Activated B cell treated with CpG ODN at 0.5 μM for 24 hours (primary cell): ENCODE results near the gene DIAPH3. TPM values are rescaled to one million over a fixed set of nuclear protein-coding genes. Genes with fewer than 3 reads are reported as not detected.
A peak's percentile ranks its signal among the peaks of the same experiment; 100 is the strongest.
"Not testable (repeated sequence)": the region's sequence is repeated elsewhere in the genome, so short reads cannot be mapped to it uniquely, and the experiment has no call there.

Experiments
- ATAC-seq: fragments of 200-7000 bp; cut with Tn5 transposase; one replicate; pipeline ENCODE4 v1.10.0; 2021; ENCODE audit warnings: low read depth, mild to moderate bottlenecking, moderate library complexity
- CTCF ChIA-PET: fragments of 350-600 bp; sonication (Branson Sonifier 250); formaldehyde crosslinking; loops from one replicate; lab custom pipeline; 2021; ENCODE audit warnings: antibody characterized with exemption; lab: Charles Lee
- POLR2A ChIA-PET: fragments of 350-600 bp; sonication (Branson Sonifier 250); formaldehyde crosslinking; loops from one replicate; lab custom pipeline; 2021; ENCODE audit warnings: antibody characterized with exemption; lab: Charles Lee
- DNase-seq: peaks from one replicate; pipeline ENCODE4 v3.0.0; 2022
- H3K27ac Mint-ChIP-seq: one replicate; pipeline ENCODE4 v1.8.0; 2020; ENCODE audit warnings: mixed read lengths
- H3K27me3 Mint-ChIP-seq: one replicate; pipeline ENCODE4 v1.8.0; 2021; ENCODE audit warnings: mixed read lengths
- H3K36me3 Mint-ChIP-seq: one replicate; pipeline ENCODE4 v1.8.0; 2021; ENCODE audit warnings: low read depth, mixed read lengths
- H3K4me1 Mint-ChIP-seq: one replicate; pipeline ENCODE4 v1.8.0; 2021; ENCODE audit warnings: mixed read lengths
- H3K4me3 Mint-ChIP-seq: one replicate; pipeline ENCODE4 v1.8.0; 2020; ENCODE audit warnings: mild to moderate bottlenecking, mixed read lengths
- H3K9me3 Mint-ChIP-seq: one replicate; pipeline ENCODE4 v1.8.0; 2020; ENCODE audit warnings: mixed read lengths
- CTCF ChIP-seq: fragments of 200-600 bp; IDR thresholded peaks from one replicate; pipeline ENCODE4 v1.8.0; 2022; ENCODE audit warnings: antibody characterized with exemption, mild to moderate bottlenecking
- intact Hi-C: fragments of 100-400 bp; cut with micrococcal nuclease; formaldehyde crosslinking; loops from one replicate; pipeline ENCODE4 v1.15.1; 2024
- total RNA-seq: library from RNA; stranded (reverse); gene quantifications from 2 replicates; pipeline ENCODE4 v1.2.3, GENCODE V29; 2022

Gene DIAPH3, protein sequence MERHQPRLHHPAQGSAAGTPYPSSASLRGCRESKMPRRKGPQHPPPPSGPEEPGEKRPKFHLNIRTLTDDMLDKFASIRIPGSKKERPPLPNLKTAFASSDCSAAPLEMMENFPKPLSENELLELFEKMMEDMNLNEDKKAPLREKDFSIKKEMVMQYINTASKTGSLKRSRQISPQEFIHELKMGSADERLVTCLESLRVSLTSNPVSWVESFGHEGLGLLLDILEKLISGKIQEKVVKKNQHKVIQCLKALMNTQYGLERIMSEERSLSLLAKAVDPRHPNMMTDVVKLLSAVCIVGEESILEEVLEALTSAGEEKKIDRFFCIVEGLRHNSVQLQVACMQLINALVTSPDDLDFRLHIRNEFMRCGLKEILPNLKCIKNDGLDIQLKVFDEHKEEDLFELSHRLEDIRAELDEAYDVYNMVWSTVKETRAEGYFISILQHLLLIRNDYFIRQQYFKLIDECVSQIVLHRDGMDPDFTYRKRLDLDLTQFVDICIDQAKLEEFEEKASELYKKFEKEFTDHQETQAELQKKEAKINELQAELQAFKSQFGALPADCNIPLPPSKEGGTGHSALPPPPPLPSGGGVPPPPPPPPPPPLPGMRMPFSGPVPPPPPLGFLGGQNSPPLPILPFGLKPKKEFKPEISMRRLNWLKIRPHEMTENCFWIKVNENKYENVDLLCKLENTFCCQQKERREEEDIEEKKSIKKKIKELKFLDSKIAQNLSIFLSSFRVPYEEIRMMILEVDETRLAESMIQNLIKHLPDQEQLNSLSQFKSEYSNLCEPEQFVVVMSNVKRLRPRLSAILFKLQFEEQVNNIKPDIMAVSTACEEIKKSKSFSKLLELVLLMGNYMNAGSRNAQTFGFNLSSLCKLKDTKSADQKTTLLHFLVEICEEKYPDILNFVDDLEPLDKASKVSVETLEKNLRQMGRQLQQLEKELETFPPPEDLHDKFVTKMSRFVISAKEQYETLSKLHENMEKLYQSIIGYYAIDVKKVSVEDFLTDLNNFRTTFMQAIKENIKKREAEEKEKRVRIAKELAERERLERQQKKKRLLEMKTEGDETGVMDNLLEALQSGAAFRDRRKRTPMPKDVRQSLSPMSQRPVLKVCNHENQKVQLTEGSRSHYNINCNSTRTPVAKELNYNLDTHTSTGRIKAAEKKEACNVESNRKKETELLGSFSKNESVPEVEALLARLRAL
- total RNA-seq, result 0.38 and 0.66 TPM in 2 replicates

- ChIA-PET POLR2A (no interaction called here), CTCF (no interaction called here)
- ATAC-seq (peak; percentile 100), DNase-seq (peak; percentile 90)
- Mint-ChIP-seq H3K27me3 (no peaks in the 10 kb centered on the region), H3K4me3 (peak within 1 kb of the TSS; percentile 94), H3K4me1 (peaks cover 25% of the 10 kb centered on the region), H3K9me3 (no peaks in the 10 kb centered on the region), H3K36me3 (peaks cover 6% of the 10 kb centered on the region), H3K27ac (peak within 1 kb of the TSS; percentile 87)
- intact Hi-C loops, result loop anchor here (1.0 to 10.0 kb wide), 3 partner anchors 104 to 429 kb away; no protein-coding TSS in a partner anchor
- no peak for TF ChIP-seq CTCF
These were observed at the start of gene DIAPH3 for GRCh38 chr13:60163478-60164233. DIAPH3 (minus strand) TSS chr13:60163928; CDS start chr13:60163766, 162 bp downstream.

DNA sequence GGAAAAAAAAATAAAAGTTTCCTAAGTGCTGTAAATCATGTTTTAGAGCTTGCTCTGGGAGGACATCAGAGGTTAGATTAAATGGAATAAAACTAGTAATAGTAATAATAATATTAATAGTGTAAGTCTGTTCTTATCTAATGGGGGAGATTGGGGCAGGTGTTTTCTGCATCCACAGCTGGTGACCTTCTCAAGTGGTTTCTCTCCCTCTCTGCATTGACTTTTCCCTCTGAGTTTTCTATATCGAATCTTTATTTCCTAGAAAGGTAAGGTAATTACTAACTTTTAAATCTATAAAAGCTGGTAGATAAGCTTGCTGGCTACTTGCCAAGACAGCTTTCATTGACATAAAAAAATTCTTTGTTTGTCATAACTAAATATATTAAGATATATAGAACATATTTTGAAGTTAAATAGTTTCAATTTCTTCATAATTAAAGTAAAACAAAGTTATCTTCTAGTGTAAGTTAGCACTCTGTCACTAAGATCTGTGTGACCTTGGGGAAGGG is 49.6 kb upstream of the DIAPH3 start:
- no peaks in the 10 kb centered on the region for H3K36me3 Mint-ChIP-seq
- no peaks in the 10 kb centered on the region for H3K4me1 Mint-ChIP-seq
- no peaks in the 10 kb centered on the region for H3K27me3 Mint-ChIP-seq
- ChIA-PET POLR2A (no interaction called here), CTCF (no interaction called here)
- ATAC-seq (no peak), DNase-seq (no peak)
- TF ChIP-seq CTCF, result no peak
- intact Hi-C loops, result no loop called here
- no peak overlapping the region for H3K27ac Mint-ChIP-seq
- H3K9me3 Mint-ChIP-seq, result no peaks in the 10 kb centered on the region
- no peak overlapping the region for H3K4me3 Mint-ChIP-seq

- no peaks in the 10 kb centered on the region for H3K27me3 Mint-ChIP-seq
- intact Hi-C loops, result no loop called here
- ChIA-PET CTCF (no interaction called here), POLR2A (no interaction called here)
- TF ChIP-seq CTCF, result no peak
- H3K4me1 Mint-ChIP-seq, result no peaks in the 10 kb centered on the region
- no peak for ATAC-seq
- no peak overlapping the region for H3K27ac Mint-ChIP-seq
- DNase-seq, result no peak
- H3K36me3 Mint-ChIP-seq, result no peaks in the 10 kb centered on the region
- no peaks in the 10 kb centered on the region for H3K9me3 Mint-ChIP-seq
- H3K4me3 Mint-ChIP-seq, result no peak overlapping the region
These were observed 47.8 kb upstream of the DIAPH3 start for GRCh38 chr13:60211548-60211947.

GRCh38 chr13:60210510-60211330 is 47.0 kb upstream of the DIAPH3 start:
- no peak for DNase-seq
- H3K36me3 Mint-ChIP-seq, result no peaks in the 10 kb centered on the region
- H3K9me3 Mint-ChIP-seq, result no peaks in the 10 kb centered on the region
- POLR2A ChIA-PET, result no interaction called here
- no peak for ATAC-seq
- H3K4me3 Mint-ChIP-seq, result no peak overlapping the region
- CTCF ChIA-PET, result no interaction called here
- intact Hi-C loops, result no loop called here
- no peaks in the 10 kb centered on the region for H3K4me1 Mint-ChIP-seq
- no peaks in the 10 kb centered on the region for H3K27me3 Mint-ChIP-seq
- no peak overlapping the region for H3K27ac Mint-ChIP-seq
- no peak for TF ChIP-seq CTCF

- intact Hi-C loops, result not testable (repeated sequence)
These were observed 41.8 kb upstream of the DIAPH3 start for GRCh38 chr13:60205499-60205898.

More at GRCh38 chr13:60205499-60205898, 41.8 kb upstream of the DIAPH3 start:
- H3K9me3 Mint-ChIP-seq, H3K36me3 Mint-ChIP-seq, DNase-seq, H3K4me3 Mint-ChIP-seq, POLR2A ChIA-PET, CTCF ChIA-PET, H3K4me1 Mint-ChIP-seq, H3K27me3 Mint-ChIP-seq, H3K27ac Mint-ChIP-seq, ATAC-seq: not testable (repeated sequence)
